ENCODE measurements around the gene IL1A. TPM values are rescaled to one million over a fixed set of nuclear protein-coding genes. Genes with fewer than 3 reads are reported as not detected.

The IL1A gene
- total and polyA plus RNA-seq, 4 donors: 1.1 to 15.5 (median 2.4) TPM

DNA sequence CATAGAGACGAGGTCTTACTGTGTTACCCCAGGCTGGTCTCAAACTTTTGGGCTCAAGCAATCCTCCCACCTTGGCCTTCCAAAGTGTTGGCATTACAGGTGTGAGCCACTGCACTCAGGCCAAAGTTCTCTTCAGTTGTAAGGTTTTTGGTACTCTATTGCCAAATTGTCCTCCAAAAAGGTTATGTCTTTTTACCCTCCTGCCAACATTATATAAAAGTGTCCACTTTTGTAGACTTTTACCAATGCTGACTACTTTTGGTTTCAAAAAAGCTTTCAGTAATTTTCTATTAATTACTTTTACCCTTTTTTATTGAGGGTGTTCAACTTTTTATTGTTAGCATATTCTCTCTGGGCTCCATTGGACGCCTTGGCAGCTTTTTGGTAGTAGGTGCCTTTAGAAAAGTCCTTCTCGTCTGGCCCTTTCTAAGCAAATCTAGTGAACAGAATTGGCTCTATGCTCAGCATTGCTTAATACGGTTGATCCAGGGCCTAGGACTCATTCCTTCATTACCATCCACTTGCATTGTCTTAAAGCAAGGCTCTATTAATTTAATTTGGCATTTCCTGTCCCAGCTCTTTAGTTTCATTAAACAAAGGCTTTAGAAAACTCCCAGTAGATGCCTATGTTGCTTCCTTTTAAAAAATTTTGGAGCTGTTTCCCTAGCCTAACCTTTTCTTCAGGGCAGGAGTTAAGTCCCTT is 16.7 kb upstream of the IL1A start:
- Histone ChIP-seq H3K36me3 (ENCODE audit: control insufficient read depth in 4 of 4, insufficient read depth in 4 of 4, low read length in 4 of 4) (no peaks in the 10 kb centered on the region), H3K4me3 (no peak overlapping the region), H3K9me3 (ENCODE audit: control insufficient read depth in 4 of 4, insufficient read depth in 3 of 4, low read length in 3 of 4) (peaks cover 0 to 2% (median 0%) of the 10 kb centered on the region in 4 donors), H3K27me3 (ENCODE audit: control insufficient read depth in 3 of 3, insufficient read depth in 3 of 3, low read length in 2 of 3) (no peaks in the 10 kb centered on the region), H3K4me1 (ENCODE audit: control insufficient read depth in 5 of 5, insufficient read depth in 5 of 5, low read length in 5 of 5) (no peaks in the 10 kb centered on the region), H3K9ac (ENCODE audit: insufficient read depth in 1 of 2, low read length in 2 of 2) (no peak overlapping the region), H3K27ac (ENCODE audit: low read depth in 1 of 2, low read length in 1 of 2) (no peak overlapping the region)
- DNase-seq (no peak), ATAC-seq (ENCODE audit: insufficient read depth, low FRiP score) (no peak)
- 73 to 85% methylated on average over 4 of the region's 4 CpGs for WGBS, 2 donors
- TF ChIP-seq, protein P1, sequence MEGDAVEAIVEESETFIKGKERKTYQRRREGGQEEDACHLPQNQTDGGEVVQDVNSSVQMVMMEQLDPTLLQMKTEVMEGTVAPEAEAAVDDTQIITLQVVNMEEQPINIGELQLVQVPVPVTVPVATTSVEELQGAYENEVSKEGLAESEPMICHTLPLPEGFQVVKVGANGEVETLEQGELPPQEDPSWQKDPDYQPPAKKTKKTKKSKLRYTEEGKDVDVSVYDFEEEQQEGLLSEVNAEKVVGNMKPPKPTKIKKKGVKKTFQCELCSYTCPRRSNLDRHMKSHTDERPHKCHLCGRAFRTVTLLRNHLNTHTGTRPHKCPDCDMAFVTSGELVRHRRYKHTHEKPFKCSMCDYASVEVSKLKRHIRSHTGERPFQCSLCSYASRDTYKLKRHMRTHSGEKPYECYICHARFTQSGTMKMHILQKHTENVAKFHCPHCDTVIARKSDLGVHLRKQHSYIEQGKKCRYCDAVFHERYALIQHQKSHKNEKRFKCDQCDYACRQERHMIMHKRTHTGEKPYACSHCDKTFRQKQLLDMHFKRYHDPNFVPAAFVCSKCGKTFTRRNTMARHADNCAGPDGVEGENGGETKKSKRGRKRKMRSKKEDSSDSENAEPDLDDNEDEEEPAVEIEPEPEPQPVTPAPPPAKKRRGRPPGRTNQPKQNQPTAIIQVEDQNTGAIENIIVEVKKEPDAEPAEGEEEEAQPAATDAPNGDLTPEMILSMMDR (IDR thresholded peaks at IDR 0.05; ENCODE audit: control extremely low read depth, extremely low read depth): no peak

DNA sequence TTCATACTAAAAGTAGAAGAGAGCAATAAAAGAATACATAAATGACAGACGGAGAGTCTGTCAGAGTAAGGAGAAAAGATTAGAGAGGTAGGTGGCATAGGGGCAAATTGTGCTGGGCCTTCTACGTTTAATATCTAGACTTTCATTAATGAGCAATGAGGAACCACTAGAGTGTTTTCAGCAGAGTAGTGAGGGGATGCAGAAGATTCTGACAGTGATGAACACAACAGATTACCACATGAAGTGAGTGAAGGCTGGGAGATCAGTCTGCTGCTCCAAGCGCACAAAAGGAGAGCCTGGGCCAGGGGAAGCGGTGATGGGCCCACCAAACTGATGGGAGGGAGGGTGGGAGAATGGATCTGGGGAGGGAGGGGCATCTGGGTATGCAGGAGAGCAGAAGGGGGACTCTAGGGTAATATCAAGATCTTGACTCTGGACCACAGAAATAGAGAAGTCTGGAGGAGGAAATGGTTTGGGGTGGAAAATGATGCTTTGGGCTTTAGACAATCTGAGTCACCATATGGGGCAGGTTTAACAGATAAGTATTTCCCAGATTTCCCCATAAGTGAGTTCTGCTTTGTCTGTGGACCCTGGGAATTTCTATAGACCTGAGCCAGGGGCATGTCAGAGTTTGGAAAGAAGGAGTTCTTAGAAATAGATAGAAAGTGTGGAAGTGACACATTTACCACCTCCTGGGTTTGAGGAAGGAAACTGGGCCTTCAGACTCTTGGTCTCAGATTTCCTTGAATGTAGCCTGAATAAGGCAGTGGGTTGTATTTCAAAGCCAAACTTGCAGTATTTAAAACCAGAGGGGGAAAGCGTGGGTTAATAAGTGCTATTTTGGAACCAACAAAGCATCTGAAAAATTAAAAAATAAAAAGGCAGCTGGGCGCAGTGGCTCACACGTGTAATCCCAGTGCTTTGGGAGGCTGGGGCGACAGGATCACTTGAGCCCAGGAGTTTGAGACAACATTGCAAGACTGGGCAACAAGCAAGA is 15.0 kb upstream of the IL1A start:
- Histone ChIP-seq H3K4me3 (no peak overlapping the region), H3K4me1 (ENCODE audit: control insufficient read depth in 5 of 5, insufficient read depth in 5 of 5, low read length in 5 of 5) (peaks cover 0 to 16% (median 4%) of the 10 kb centered on the region in 5 donors), H3K36me3 (ENCODE audit: control insufficient read depth in 4 of 4, insufficient read depth in 4 of 4, low read length in 4 of 4) (no peaks in the 10 kb centered on the region), H3K27me3 (ENCODE audit: control insufficient read depth in 3 of 3, insufficient read depth in 3 of 3, low read length in 2 of 3) (no peaks in the 10 kb centered on the region), H3K27ac (ENCODE audit: low read depth in 1 of 2, low read length in 1 of 2) (no peak overlapping the region), H3K9ac (ENCODE audit: insufficient read depth in 1 of 2, low read length in 2 of 2) (no peak overlapping the region), H3K9me3 (ENCODE audit: control insufficient read depth in 4 of 4, insufficient read depth in 3 of 4, low read length in 3 of 4) (peaks cover 0 to 5% (median 0%) of the 10 kb centered on the region in 4 donors)
- no peak for DNase-seq
- TF ChIP-seq, protein P1 (IDR thresholded peaks at IDR 0.05; ENCODE audit: control extremely low read depth, extremely low read depth): no peak
- ATAC-seq (ENCODE audit: insufficient read depth, low FRiP score): no peak
- 56 to 73% methylated on average over 8 of the region's 8 CpGs for WGBS, 2 donors

DNA sequence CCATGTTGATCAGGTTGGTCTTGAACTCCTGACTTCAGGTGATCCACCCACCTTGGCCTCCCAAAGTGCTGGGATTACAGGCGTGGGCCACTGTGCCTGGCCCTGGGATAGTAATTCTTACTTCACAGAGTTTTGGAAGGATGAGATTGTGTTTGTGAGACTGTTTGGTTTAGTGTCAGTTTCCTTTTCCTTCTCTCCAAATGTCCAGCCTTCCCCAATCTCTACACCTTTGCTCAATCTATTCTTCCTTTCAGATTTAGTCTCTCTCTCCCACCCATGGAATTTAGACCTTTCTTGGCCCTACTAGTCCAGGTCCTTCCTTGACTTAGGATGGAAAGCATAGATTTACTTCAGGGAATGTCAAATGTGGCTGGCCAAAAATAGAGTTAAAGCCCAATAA is 12.2 kb upstream of the IL1A start:
- WGBS, 2 donors: 0% methylated on average over 1 of the region's 1 CpG
- TF ChIP-seq, protein P1 (IDR thresholded peaks at IDR 0.05; ENCODE audit: control extremely low read depth, extremely low read depth): no peak
- Histone ChIP-seq H3K9ac (ENCODE audit: insufficient read depth in 1 of 2, low read length in 2 of 2) (no peak overlapping the region), H3K4me3 (no peak overlapping the region), H3K27me3 (ENCODE audit: control insufficient read depth in 3 of 3, insufficient read depth in 3 of 3, low read length in 2 of 3) (no peaks in the 10 kb centered on the region), H3K36me3 (ENCODE audit: control insufficient read depth in 4 of 4, insufficient read depth in 4 of 4, low read length in 4 of 4) (no peaks in the 10 kb centered on the region), H3K27ac (ENCODE audit: low read depth in 1 of 2, low read length in 1 of 2) (no peak overlapping the region), H3K9me3 (ENCODE audit: control insufficient read depth in 4 of 4, insufficient read depth in 3 of 4, low read length in 3 of 4) (peaks cover 0 to 5% (median 0%) of the 10 kb centered on the region in 4 donors), H3K4me1 (ENCODE audit: control insufficient read depth in 5 of 5, insufficient read depth in 5 of 5, low read length in 5 of 5) (peaks cover 0 to 23% (median 4%) of the 10 kb centered on the region in 5 donors)
- ATAC-seq (ENCODE audit: insufficient read depth, low FRiP score) (no peak), DNase-seq (no peak)
